K562 (cell line): ENCODE data around the gene GNA14. TPM values are rescaled to one million over a fixed set of nuclear protein-coding genes. Genes with fewer than 3 reads are reported as not detected.

Experiments
- ATAC-seq: fragments of 200-7000 bp; cut with Tn5 transposase; 3 replicates; pipeline ENCODE4 v1.9.1; 2020; ENCODE audit warnings: moderate library complexity
- BruUV-seq: library from RNA; stranded (reverse); fragments of 400-500 nt; replicated peaks from 2 replicates; lab custom pipeline; 2021; lab: Mats Ljungman, UMichigan
- CTCF ChIA-PET: fragments of 300-600 bp; formaldehyde crosslinking; extraction: SDS; loops from one replicate; lab custom pipeline; 2021; ENCODE audit warnings: low intra/inter-chr PET ratio; lab: Yijun Ruan, JAX
- POLR2A ChIA-PET: fragments of 300-600, 350-650 bp; sonication (Branson Sonifier 250); formaldehyde crosslinking; extraction: SDS; loops from one replicate; lab custom pipeline; 2021; ENCODE audit warnings: antibody characterized with exemption, inconsistent platforms; lab: Yijun Ruan, JAX
- DNase-seq, 4 experiments: peaks; one replicate each; pipeline versions ENCODE4 v3.0.0 to v3.0.0-alpha.2; 2011 to 2018; ENCODE audit warnings: low spot score in 3 of 4, mixed read lengths in 3 of 4; ENCODE audit errors: extremely low read depth in 1 of 4
- FAIRE-seq: peaks from 2 replicates; lab custom pipeline; 2011; peaks lifted over from hg19 to GRCh38; lab: Jason Lieb, UNC
- H2AFZ ChIP-seq: 2 replicates; pipeline ENCODE4 v1.6.0; 2011; ENCODE audit warnings: low read depth, low read length, control low read depth, inconsistent platforms
- H3K27ac ChIP-seq: fragments of 200-600 bp; 3 replicates; pipeline ENCODE4 v1.8.0; 2011; ENCODE audit warnings: low read depth, mild to moderate bottlenecking, control low read depth, inconsistent platforms, low read length, moderate library complexity, mixed read lengths; ENCODE audit errors: extremely low read depth
- H3K27me3 ChIP-seq, 2 experiments: fragments of 300-600 bp in 1 of 2; 2 replicates in 1 of 2; 3 replicates in 1 of 2; pipeline versions ENCODE4 v1.6.0 to v1.8.0; 2011; ENCODE audit warnings: inconsistent platforms in 2 of 2, low read length in 2 of 2, mild to moderate bottlenecking in 1 of 2, mixed read lengths in 1 of 2, moderate library complexity in 1 of 2; ENCODE audit not compliant: control insufficient read depth in 2 of 2, insufficient read depth in 2 of 2
- H3K36me3 ChIP-seq: fragments of 300-600 bp; 3 replicates; pipeline ENCODE4 v1.8.0; 2011; ENCODE audit warnings: mild to moderate bottlenecking, low read length, inconsistent platforms; ENCODE audit not compliant: control insufficient read depth, insufficient read depth
- H3K4me1 ChIP-seq, 2 experiments: fragments of 200-600 bp in 1 of 2; replicated peaks in 1 of 2; 2 replicates in 1 of 2; 3 replicates in 1 of 2; pipeline versions ENCODE4 v1.5.1 to v1.8.0; 2011; ENCODE audit warnings: inconsistent platforms in 2 of 2, low read length in 2 of 2, mild to moderate bottlenecking in 1 of 2, mixed read lengths in 1 of 2, moderate library complexity in 1 of 2; ENCODE audit not compliant: control insufficient read depth in 2 of 2, insufficient read depth in 2 of 2
- H3K4me2 ChIP-seq: 2 replicates; pipeline ENCODE4 v1.6.1; 2011; ENCODE audit warnings: low read length, control low read depth, inconsistent platforms, mixed read lengths; ENCODE audit not compliant: insufficient read depth
- H3K4me3 ChIP-seq: fragments of 200-600 bp; sonication (generic), shearing (Covaris generic); 2 replicates; pipeline ENCODE4 v1.5.1; 2016; ENCODE audit warnings: control low read depth, inconsistent platforms
- H3K79me2 ChIP-seq: fragments of 200-600 bp; 3 replicates; pipeline ENCODE4 v1.8.0; 2011; ENCODE audit warnings: low read length, inconsistent platforms; ENCODE audit not compliant: control insufficient read depth, insufficient read depth
- H3K9ac ChIP-seq, 2 experiments: 2 replicates each; pipeline versions ENCODE4 v1.6.0 to v1.6.1; 2011; ENCODE audit warnings: low read depth in 2 of 2, low read length in 2 of 2, control low read depth in 1 of 2, inconsistent platforms in 1 of 2, mild to moderate bottlenecking in 1 of 2, mixed read lengths in 1 of 2; ENCODE audit not compliant: insufficient read depth in 1 of 2
- H3K9me1 ChIP-seq: one replicate; pipeline ENCODE4 v1.6.0; 2011; ENCODE audit warnings: inconsistent platforms, mild to moderate bottlenecking, low read length, moderate library complexity; ENCODE audit not compliant: control insufficient read depth, insufficient read depth
- H3K9me3 ChIP-seq: replicated peaks from 2 replicates; pipeline ENCODE4 v1.5.1; 2011; ENCODE audit warnings: low read depth, low read length, inconsistent platforms; ENCODE audit not compliant: control insufficient read depth, insufficient read depth
- H4K20me1 ChIP-seq: replicated peaks from 2 replicates; pipeline ENCODE4 v1.6.1; 2011; ENCODE audit warnings: low read length, inconsistent platforms, mixed read lengths; ENCODE audit not compliant: control insufficient read depth, insufficient read depth
- CBFA2T3 ChIP-seq: fragments of 450-650 bp; IDR thresholded peaks from 2 replicates; pipeline ENCODE4 v1.6.1; 2017
- CREB1 ChIP-seq, 2 experiments: sonication (generic) in 1 of 2; formaldehyde crosslinking in 1 of 2; IDR thresholded peaks; 2 replicates each; pipeline versions ENCODE4 v1.6.1 to v1.8.0; 2012 to 2022; ENCODE audit warnings: inconsistent platforms in 1 of 2, mild to moderate bottlenecking in 1 of 2, missing genetic modification reagents in 1 of 2, moderate library complexity in 1 of 2
- HDAC2 ChIP-seq: fragments of 450-650 bp; IDR thresholded peaks from 2 replicates; pipeline ENCODE4 v1.6.1; 2016; ENCODE audit warnings: mild to moderate bottlenecking
- ZNF551 ChIP-seq: fragments of 250-450 bp; sonication (Bioruptor Pico); IDR thresholded peaks from 2 replicates; pipeline ENCODE4 v1.5.0; 2021; ENCODE audit warnings: mild to moderate bottlenecking, moderate library complexity
- WGBS: fragments of 100-300 bp; shearing (Covaris generic); methylation state at CpG from one replicate; pipeline ENCODE4 v1.1.6; 2016; ENCODE audit warnings: low coverage, mixed read lengths; ENCODE audit not compliant: insufficient coverage; ENCODE audit errors: missing lambda C conversion rate; 5-methylcytosine and 5-hydroxymethylcytosine counted together
- in situ Hi-C: fragments of 300-500 bp; cut with MboI; formaldehyde crosslinking; loops from 4 replicates; pipeline ENCODE4 v1.15.0; 2018; ENCODE audit warnings: inconsistent platforms, mixed read lengths
- intact Hi-C: fragments of 100-400 bp; cut with micrococcal nuclease; formaldehyde crosslinking; loops from 2 replicates; pipeline ENCODE4 v1.14.2; 2022
- polyA plus RNA-seq, 8 experiments: library from polyadenylated mRNA; depleted of rRNA in 4 of 8; stranded (reverse) in 5 of 8; unstranded in 3 of 8; fragments of >200 nt; fragmentation: Nextera tagmentation in 2 of 8; fragmentation: Illumina TruSeq in 1 of 8; extraction: Ambion mirVana in 2 of 8; extraction: Trizol in 1 of 8; gene quantifications; 2 replicates each; pipeline versions ENCODE4 v1.2.1 to v1.2.3, GENCODE V29; 2011 to 2014; ENCODE audit warnings: inconsistent platforms in 1 of 8, missing spikeins in 1 of 8
- total RNA-seq, 7 experiments: library from RNA; depleted of rRNA in 6 of 7; stranded (reverse); fragments of >200 nt in 6 of 7; fragmentation: Illumina TruSeq in 2 of 7; extraction: Trizol in 2 of 7; gene quantifications; 2 replicates each; pipeline versions ENCODE4 v1.2.1 to v1.2.3, GENCODE V29; 2011 to 2021; ENCODE audit warnings: low replicate concordance in 1 of 7
- TF ChIP-seq, protein P1 (sequence below): fragments of 250-450 bp; sonication (Bioruptor Pico); IDR thresholded peaks from 2 replicates; pipeline ENCODE4 v1.8.0; 2022; ENCODE audit warnings: moderate library complexity, mild to moderate bottlenecking, inconsistent platforms

GNA14 gene
- total and polyA plus RNA-seq, 9 of the 15 experiments (the other 6 are each of a cell fraction or from before 2014, with no cell fraction given) = 0.03 to 0.11 (median 0.03) TPM; not detected in 6

DNA sequence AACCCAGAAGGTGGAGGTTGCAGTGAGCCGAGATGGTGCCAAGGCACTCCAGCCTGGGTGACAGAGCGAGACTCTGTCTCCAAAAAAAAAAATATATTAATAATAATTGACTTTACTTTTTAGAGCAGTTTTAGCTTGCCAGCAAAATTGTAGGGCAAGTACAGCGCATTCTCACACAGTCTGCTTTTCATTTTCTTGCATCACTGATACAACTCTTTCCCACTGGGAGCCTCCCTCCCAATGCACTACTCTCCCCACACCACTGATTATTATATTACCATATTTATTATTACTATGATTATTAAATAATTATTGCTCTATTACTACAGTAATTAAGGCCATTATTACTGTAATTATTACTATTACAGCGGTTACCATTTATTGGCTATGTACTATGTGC lies 212.8 kb downstream of the GNA14 start:
- H4K20me1 ChIP-seq = no peaks in the 10 kb centered on the region
- 4% methylated on average over 3 of the region's 4 CpGs for WGBS
- TF ChIP-seq CBFA2T3 = no peak
- TF ChIP-seq, protein P1, sequence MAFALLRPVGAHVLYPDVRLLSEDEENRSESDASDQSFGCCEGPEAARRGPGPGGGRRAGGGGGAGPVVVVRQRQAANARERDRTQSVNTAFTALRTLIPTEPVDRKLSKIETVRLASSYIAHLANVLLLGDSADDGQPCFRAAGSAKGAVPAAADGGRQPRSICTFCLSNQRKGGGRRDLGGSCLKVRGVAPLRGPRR (CRISPR knock-in tag) = no peak
- no peak for TF ChIP-seq HDAC2
- TF ChIP-seq CREB1 (IDR thresholded peaks at IDR 0.05) = no peak
- no peak for TF ChIP-seq CREB1 (CRISPR knock-in tag; IDR thresholded peaks at IDR 0.05)
- TF ChIP-seq ZNF551 (CRISPR knock-in tag) = no peak
- CTCF ChIA-PET = no interaction called here
- POLR2A ChIA-PET = no interaction called here
- BruUV-seq = no TSS peak
- H3K4me2 ChIP-seq = no peak overlapping the region
- no peaks in the 10 kb centered on the region for H3K79me2 ChIP-seq
- no peaks in the 10 kb centered on the region for H3K9me3 ChIP-seq
- H3K27me3 ChIP-seq = peaks cover 0 to 31% of the 10 kb centered on the region in 2 experiments; a peak in 4 of 5 replicates
- no peak for ATAC-seq
- no peak for FAIRE-seq
- no peak overlapping the region for H3K9ac ChIP-seq
- H3K36me3 ChIP-seq = no peaks in the 10 kb centered on the region
- no peak overlapping the region for H3K27ac ChIP-seq
- H3K4me3 ChIP-seq = no peak overlapping the region
- no peaks in the 10 kb centered on the region for H3K9me1 ChIP-seq
- intact Hi-C loops = no loop called here
- H3K4me1 ChIP-seq = no peaks in the 10 kb centered on the region; a peak in 1 of 5 replicates
- DNase-seq = no peak
- H2AFZ ChIP-seq = no peak overlapping the region
- in situ Hi-C loops = loop anchor here (10.0 to 25.0 kb wide), 2 partner anchors 690 to 927 kb away; no protein-coding TSS in a partner anchor
